ENCODE data around the gene KDM4B.

Gene KDM4B

GRCh38 chr19:5127717-5128116 lies 158.8 kb downstream of the KDM4B start:
- DNase-seq, result no peak

DNA sequence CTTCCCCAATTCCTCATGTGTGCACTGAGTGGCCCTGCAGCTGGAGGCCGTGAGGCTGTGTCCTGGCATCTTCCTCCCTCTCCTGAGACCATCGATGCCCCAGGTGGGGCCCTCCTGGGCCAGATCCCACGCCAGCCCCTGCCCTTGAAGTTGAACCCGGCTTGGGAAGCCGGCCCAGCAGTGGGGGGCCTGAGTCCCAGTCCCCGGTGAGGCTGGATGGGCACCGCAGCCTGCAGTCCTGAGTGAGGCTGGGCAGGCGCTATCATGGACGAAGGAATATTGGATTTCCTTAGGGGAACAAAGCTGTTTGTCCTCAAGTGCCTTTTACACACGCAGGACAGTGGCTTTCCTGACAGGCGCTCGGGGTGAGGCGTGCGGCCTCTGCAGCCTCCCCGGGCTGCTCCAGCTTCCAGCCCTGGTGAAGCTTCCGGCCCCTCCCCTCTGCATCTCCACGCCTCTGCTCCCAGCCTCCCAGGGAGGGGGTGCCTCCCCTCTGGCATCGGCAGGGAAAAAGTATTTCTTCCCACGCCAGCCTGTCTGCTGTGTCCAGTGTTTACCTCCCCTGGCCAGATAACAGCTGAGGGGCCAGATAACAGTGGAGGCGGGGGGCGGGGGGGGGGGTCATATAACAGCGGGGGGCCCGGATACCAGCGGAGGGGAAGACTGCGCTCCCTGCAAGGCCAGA lies 159.5 kb downstream of the KDM4B start:
- no peak for DNase-seq

DNA sequence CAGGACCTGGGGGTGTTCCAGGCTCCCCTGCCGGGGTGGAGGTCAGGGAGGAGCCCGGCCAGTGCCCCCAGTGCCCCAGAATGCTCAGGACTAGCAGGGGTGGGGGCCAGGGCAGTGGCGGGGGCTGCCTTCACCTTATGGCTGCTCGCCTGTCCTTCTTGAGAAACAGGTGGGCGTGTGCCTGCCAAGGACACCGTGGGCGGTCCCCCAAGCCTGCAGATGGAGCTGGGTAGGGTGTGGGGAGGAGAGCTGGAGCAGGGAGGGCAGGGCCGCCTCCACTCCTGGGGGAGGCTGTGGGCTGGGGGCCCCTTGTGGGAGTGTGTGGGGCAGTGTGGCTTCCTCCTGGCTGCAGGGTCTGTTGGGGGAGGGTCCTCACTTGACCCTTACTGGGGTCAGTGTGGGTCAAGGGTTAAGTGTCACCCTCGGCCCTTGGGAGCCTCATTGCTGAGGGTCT lies 160.1 kb downstream of the KDM4B start:
- no peak for DNase-seq

GRCh38 chr19:5129691-5130090 lies 160.8 kb downstream of the KDM4B start:
- no peak for DNase-seq

- no peak for DNase-seq
Measured at GRCh38 chr19:5130371-5131030, 161.6 kb downstream of the KDM4B start.

DNA sequence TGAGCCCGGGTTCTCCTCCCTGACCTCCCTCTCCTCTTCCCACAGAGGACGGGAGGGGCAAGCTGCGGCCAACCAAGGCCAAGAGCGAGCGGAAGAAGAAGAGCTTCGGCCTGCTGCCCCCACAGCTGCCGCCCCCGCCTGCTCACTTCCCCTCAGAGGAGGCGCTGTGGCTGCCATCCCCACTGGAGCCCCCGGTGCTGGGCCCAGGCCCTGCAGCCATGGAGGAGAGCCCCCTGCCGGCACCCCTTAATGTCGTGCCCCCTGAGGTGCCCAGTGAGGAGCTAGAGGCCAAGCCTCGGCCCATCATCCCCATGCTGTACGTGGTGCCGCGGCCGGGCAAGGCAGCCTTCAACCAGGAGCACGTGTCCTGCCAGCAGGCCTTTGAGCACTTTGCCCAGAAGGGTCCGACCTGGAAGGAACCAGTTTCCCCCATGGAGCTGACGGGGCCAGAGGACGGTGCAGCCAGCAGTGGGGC lies 162.2 kb downstream of the KDM4B start:
- no peak for DNase-seq

DNA sequence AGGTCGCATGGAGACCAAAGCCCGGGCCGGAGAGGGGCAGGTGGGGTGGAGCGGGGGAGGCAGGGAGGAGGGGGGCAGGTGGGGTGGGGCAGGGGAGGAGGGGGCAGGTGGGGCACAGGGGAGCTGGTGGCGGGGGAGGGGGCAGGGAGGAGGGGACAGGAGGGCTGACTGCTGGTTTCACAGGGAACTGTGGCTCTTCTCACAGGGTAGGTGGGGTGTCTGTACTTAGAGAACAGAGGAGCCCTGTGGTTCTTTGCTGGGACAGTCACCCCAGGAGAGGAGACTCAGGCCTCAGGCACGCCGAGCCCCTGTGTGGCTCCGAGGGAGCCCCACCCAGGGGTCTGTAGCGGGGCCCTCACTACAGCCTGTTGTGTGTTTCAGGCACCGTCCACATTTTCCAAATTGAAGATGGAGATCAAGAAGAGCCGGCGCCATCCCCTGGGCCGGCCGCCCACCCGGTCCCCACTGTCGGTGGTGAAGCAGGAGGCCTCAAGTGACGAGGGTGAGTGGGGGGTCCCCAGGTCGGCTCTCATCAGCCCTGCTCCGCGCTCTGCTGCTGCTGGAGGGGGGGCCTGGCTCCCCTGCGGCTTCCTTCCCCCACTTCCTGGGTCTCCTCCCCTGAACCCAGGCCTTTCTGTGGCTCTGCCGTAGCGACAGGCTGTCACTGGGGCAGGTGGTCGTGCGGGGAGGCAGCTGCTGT lies 162.7 kb downstream of the KDM4B start:
- DNase-seq, result no peak

DNA sequence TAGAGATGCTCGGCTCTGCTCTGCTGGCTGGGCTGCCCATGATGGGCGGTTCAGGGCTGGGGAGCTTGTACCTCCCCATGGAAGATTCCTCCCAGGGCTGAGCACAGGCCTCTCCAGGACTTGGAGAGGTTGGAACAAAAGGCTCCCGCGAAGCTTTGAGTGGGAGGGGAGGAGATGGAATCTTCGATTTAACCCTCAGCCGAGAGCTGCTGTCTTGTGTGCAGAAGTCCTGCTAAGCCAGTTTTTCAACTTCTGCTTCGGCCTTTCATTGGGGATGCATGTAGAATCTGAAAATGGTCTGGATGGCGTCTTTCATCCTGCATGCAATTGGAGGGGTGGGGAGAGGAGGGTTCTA lies 163.3 kb downstream of the KDM4B start:
- DNase-seq, result no peak

DNA sequence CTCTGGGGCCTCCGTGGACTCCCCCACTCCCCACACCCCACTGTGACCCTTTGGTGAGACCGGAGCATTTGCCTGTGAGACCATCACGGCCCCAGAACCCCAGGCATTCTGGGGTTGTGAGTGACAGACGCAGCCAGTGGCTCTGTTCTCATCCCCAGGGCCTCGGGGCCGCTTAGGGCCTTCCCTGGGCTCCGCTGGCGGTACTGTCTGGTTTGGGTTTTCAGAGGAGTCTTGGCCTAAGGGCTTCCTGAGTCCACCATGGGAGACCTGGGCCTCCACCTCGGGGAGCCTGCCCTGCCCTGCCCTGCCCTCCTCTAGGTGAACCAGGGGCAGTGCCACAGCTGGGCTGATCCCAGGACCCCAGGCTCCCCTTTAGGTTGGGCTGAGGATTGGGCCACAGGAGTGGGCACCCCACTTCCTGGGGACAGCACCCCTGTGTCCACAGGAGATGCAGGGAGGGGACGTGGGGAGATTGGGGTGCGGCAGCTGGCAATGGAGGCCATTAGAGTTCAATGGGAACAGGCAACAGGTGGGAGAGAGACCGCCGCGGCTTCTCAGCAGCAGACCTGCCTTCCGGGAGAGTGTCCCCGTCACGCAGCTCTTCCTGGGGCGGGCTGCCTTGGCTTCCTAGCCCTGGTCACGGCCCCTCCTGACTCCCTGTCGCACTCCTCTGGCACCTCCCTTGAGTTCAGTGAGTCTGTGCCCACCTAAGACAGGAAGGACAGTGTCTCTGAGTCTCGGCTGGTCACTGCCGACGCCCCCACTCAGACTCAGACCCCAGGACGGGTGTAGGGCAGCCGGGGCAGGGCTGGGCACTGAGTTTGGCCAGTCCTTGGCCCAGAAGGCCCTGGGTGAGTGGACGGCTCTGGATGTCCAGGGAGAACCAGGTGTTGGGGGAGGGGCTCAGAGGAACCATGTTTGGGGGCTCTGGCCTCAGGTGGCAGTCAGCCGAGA lies 164.1 kb downstream of the KDM4B start:
- no peak for DNase-seq

DNA sequence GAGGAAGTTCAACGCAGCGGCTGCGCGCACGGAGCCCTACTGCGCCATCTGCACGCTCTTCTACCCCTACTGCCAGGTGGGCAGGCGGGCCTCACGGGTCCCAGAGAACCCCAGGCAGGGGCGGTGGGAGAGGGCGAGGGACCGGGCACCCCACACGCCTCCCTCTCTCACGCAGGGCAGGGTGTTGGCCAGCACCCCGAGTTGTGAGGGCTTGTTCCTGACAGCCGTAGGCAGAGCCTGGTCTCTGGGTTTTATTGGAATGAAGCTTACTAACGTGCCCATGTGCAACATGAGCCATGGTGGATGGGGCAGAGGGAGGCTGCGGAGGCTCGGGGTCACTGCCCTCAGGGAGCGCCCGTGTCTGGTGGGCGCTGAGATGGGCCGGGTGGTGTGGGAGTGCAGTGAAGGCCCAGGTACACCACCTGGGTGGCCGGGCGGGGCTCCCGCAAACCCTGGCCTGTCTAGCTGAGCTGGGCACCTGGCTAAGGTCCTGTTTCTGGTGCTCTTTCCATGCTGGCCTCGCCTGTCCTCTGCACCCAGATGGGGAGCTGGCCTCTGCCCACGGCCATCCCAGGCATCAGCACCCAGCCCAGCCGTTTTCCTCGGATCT lies 165.2 kb downstream of the KDM4B start:
- DNase-seq, result no peak

- no peak for DNase-seq
Measured at GRCh38 chr19:5134691-5135090, 165.8 kb downstream of the KDM4B start.

DNA sequence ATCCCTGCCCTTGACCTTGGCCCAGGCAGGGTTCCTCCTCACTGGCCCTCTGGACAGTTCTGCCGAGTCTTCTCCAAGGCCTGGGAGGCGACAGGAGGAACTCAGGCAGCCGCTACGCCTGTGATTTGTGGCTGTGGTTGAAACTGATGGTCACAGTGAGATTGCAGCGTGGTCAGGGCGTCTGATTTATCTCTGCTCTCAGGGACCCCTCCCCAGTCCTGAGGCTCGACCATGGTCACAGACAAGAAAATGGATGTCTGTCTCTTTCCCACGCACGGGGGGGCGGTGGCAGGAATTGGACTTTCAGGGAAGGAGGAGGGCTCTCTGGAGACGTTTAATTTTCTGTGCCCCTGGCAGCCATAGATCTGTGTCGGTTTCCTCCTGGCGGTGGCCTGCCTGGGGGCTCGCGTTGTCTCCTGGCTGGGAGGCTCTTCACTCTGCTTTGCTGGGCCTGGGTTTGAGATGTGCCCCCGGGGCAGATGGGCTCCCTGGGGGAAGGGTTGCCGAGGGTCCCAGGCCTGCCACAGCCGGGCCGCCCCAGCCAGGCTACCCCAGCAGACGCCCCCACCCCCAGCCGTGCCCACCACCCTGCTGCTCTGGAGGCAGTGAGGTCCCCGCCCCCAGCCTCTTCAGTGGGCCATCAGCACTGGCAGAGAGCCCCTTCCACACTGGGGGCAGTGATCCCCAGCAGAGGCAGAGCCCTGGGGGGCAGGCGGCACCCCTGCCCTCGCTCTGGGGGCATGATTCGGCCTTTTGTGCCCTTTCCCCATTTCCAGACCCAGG lies 167.4 kb downstream of the KDM4B start:
- DNase-seq, result peak; percentile 70

- no peak for DNase-seq
Measured at GRCh38 chr19:5137114-5137513, 168.2 kb downstream of the KDM4B start.

GRCh38 chr19:5137571-5138124 lies 168.7 kb downstream of the KDM4B start:
- DNase-seq, result no peak

DNA sequence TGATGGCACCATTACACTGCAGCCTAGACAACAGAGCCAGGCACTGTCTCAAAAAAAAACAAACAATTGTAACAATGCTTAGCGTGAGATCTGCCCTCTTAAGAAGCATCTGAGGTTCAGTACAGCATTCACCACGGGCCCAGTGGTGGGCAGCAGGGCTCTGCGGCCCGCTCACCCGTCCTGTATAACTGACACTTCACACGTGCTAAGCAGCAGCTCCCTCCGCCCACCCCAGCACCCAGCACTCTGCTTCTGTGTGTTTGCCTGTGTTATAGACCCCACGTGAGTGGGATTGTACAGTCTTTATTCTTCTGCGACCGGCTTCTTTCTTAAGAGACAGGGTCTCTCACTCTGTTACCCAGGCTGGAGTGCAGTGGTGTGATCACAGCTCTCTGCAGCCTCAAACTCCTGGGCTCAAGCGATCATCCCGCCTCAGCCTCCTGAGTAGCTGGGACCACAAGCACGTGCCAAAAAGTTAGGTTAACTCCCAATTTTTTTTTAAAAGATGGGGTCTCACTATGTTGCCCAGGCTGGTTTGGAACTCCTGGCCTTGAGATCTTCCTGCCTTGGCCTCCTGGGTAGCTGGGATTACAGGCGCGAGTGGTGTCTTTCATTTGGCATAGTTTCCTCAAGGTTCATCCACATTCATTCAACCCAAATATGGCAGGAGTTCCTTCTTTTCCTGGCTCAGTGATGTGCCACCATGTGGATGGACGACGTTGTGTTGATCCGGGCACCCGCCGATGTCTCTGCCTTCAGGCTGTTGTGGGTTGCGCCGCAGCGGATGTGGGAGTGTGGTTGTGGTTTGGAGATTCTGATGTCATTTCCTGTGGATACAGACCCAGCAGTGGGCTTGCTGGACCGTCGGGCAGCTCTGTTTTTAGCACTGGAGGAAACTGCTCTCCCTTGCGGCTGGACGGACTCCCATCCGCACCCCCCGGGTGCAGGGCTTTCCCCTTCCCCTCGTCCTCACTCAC lies 170.0 kb downstream of the KDM4B start:
- peak; percentile 98 for DNase-seq

- no peak for DNase-seq
Measured at GRCh38 chr19:5139583-5140325, 170.8 kb downstream of the KDM4B start.

GRCh38 chr19:5141129-5141849 lies 172.4 kb downstream of the KDM4B start:
- DNase-seq, result no peak

Data from OCI-M1 (cell line).